HEK293 (cell line): ENCODE measurements around the gene POTEC.
"Not testable (repeated sequence)": the region's sequence is repeated elsewhere in the genome, so short reads cannot be mapped to it uniquely, and the experiment has no call there.

Experiments
- CTCF ChIA-PET: fragments of 350-600 bp; formaldehyde crosslinking; extraction: SDS; loops from one replicate; lab custom pipeline; 2021; ENCODE audit warnings: antibody characterized with exemption; lab: Yijun Ruan, JAX
- POLR2A ChIA-PET: fragments of 300-600 bp; formaldehyde crosslinking; extraction: SDS; loops from one replicate; lab custom pipeline; 2020; ENCODE audit warnings: antibody characterized with exemption, inconsistent platforms; lab: Yijun Ruan, JAX
- H3K27ac ChIP-seq: fragments of 200-500 bp; sonication (Bioruptor generic); 2 replicates; pipeline ENCODE4 v1.5.1; 2014; ENCODE audit warnings: low read depth, low read length, control low read depth, inconsistent platforms; ENCODE audit errors: extremely low read depth
- H3K36me3 ChIP-seq, 2 experiments: fragments of 200-500 bp in 1 of 2; sonication (Bioruptor generic) in 1 of 2; 1 replicate in 1 of 2; 2 replicates in 1 of 2; pipeline ENCODE4 v1.5.1; 2014 to 2017; ENCODE audit warnings: inconsistent platforms in 2 of 2, low read length in 2 of 2; ENCODE audit not compliant: control insufficient read depth in 2 of 2, insufficient read depth in 1 of 2
- H3K4me1 ChIP-seq: fragments of 200-500 bp; sonication (Bioruptor generic); 2 replicates; pipeline ENCODE4 v1.5.1; 2014; ENCODE audit warnings: mild to moderate bottlenecking, low read length, inconsistent platforms; ENCODE audit not compliant: control insufficient read depth, insufficient read depth
- H3K4me3 ChIP-seq: 2 replicates; pipeline ENCODE4 v1.5.1; 2011; ENCODE audit warnings: low read depth, mild to moderate bottlenecking, control low read depth, low read length, moderate library complexity
- H3K9me3 ChIP-seq: fragments of 200-500 bp; sonication (Bioruptor generic); 2 replicates; pipeline ENCODE4 v1.5.1; 2014; ENCODE audit warnings: low read depth, low read length, inconsistent platforms; ENCODE audit not compliant: control insufficient read depth, insufficient read depth
- ELK4 ChIP-seq: IDR thresholded peaks from 2 replicates; pipeline ENCODE4 v1.6.1; 2011; ENCODE audit warnings: mild to moderate bottlenecking, low read depth, low read length, borderline replicate concordance
- GLI2 ChIP-seq: fragments of 450-650 bp; formaldehyde crosslinking; IDR thresholded peaks from 2 replicates; pipeline ENCODE4; 2017; ENCODE audit warnings: missing biosample characterization, missing genetic modification characterization, low read depth, borderline replicate concordance
- OVOL3 ChIP-seq: fragments of 450-650 bp; formaldehyde crosslinking; IDR thresholded peaks from 2 replicates; pipeline ENCODE4 v1.5.1; 2016; ENCODE audit warnings: missing biosample characterization, missing genetic modification characterization
- REPIN1 ChIP-seq: fragments of 450-650 bp; formaldehyde crosslinking; IDR thresholded peaks from 2 replicates; pipeline ENCODE4 v1.5.1; 2017; ENCODE audit warnings: missing biosample characterization, missing genetic modification characterization, low read depth
- SP3 ChIP-seq: fragments of 450-650 bp; formaldehyde crosslinking; IDR thresholded peaks from 2 replicates; pipeline ENCODE4 v1.5.1; 2016; ENCODE audit warnings: missing biosample characterization, missing genetic modification characterization
- TRIM28 ChIP-seq: IDR thresholded peaks from 2 replicates; pipeline ENCODE4 v1.6.1; 2011; ENCODE audit warnings: low read length, control low read depth, borderline replicate concordance
- ZBTB1 ChIP-seq: fragments of 450-650 bp; formaldehyde crosslinking; IDR thresholded peaks from 2 replicates; pipeline ENCODE4 v1.5.1; 2016; ENCODE audit warnings: missing biosample characterization, missing genetic modification characterization
- ZNF121 ChIP-seq: fragments of 450-650 bp; formaldehyde crosslinking; IDR thresholded peaks from 2 replicates; pipeline ENCODE4 v1.5.1; 2016; ENCODE audit warnings: missing biosample characterization, missing genetic modification characterization
- ZNF202 ChIP-seq: fragments of 450-650 bp; formaldehyde crosslinking; IDR thresholded peaks from 2 replicates; pipeline ENCODE4 v1.5.1; 2016; ENCODE audit warnings: missing biosample characterization, missing genetic modification characterization, borderline replicate concordance
- ZNF211 ChIP-seq: fragments of 450-650 bp; formaldehyde crosslinking; IDR thresholded peaks from 2 replicates; pipeline ENCODE4 v1.5.1; 2016; ENCODE audit warnings: low read depth, missing biosample characterization, missing genetic modification characterization
- ZNF274 ChIP-seq, 2 experiments: fragments of 200-500 bp in 1 of 2; fragments of 450-650 bp in 1 of 2; sonication (Bioruptor generic) in 1 of 2; formaldehyde crosslinking in 1 of 2; IDR thresholded peaks; 2 replicates each; pipeline versions ENCODE4 v1.5.1 to v1.6.1; 2014 to 2016; ENCODE audit warnings: borderline replicate concordance in 1 of 2, inconsistent platforms in 1 of 2, low read length in 1 of 2, missing biosample characterization in 1 of 2, missing genetic modification characterization in 1 of 2
- ZNF280C ChIP-seq: fragments of 450-650 bp; formaldehyde crosslinking; IDR thresholded peaks from 2 replicates; pipeline ENCODE4 v1.5.1; 2016; ENCODE audit warnings: missing biosample characterization, missing genetic modification characterization
- ZNF585B ChIP-seq: fragments of 450-650 bp; formaldehyde crosslinking; IDR thresholded peaks from 2 replicates; pipeline ENCODE4 v1.5.1; 2016; ENCODE audit warnings: missing biosample characterization, missing genetic modification characterization
- ZSCAN16 ChIP-seq: fragments of 450-650 bp; formaldehyde crosslinking; IDR thresholded peaks from 2 replicates; pipeline ENCODE4 v1.5.1; 2016; ENCODE audit warnings: missing biosample characterization, missing genetic modification characterization
- TF ChIP-seq, protein P1 (sequence below): fragments of 450-650 bp; formaldehyde crosslinking; IDR thresholded peaks from 2 replicates; pipeline ENCODE4 v1.5.1; 2016; ENCODE audit warnings: missing biosample characterization, missing genetic modification characterization, borderline replicate concordance
- TF ChIP-seq, protein P2 (sequence below): fragments of 450-650 bp; IDR thresholded peaks from 2 replicates; pipeline ENCODE4 v1.5.1; 2018; ENCODE audit warnings: missing biosample characterization, mild to moderate bottlenecking, missing genetic modification characterization
- TF ChIP-seq, protein P3 (sequence below): fragments of 450-650 bp; formaldehyde crosslinking; optimal IDR thresholded peaks from 2 replicates; pipeline ENCODE3; 2016; ENCODE audit warnings: missing biosample characterization, mild to moderate bottlenecking, missing genetic modification characterization
- TF ChIP-seq, protein P4 (sequence below): fragments of 450-650 bp; formaldehyde crosslinking; conservative IDR thresholded peaks from 2 replicates; pipeline ENCODE4 v1.5.1; 2016; ENCODE audit warnings: low read depth, missing biosample characterization, missing genetic modification characterization

The POTEC gene

GRCh38 chr18:14543446-14543964 lies at the start of gene POTEC:
Gene POTEC, minus strand, starts transcription at chr18:14543600. Its CDS starts 454 bp downstream, at chr18:14543146.
- CTCF ChIA-PET, H3K36me3 ChIP-seq, H3K4me3 ChIP-seq, H3K4me1 ChIP-seq, H3K9me3 ChIP-seq, POLR2A ChIA-PET, H3K27ac ChIP-seq: not testable (repeated sequence)

DNA sequence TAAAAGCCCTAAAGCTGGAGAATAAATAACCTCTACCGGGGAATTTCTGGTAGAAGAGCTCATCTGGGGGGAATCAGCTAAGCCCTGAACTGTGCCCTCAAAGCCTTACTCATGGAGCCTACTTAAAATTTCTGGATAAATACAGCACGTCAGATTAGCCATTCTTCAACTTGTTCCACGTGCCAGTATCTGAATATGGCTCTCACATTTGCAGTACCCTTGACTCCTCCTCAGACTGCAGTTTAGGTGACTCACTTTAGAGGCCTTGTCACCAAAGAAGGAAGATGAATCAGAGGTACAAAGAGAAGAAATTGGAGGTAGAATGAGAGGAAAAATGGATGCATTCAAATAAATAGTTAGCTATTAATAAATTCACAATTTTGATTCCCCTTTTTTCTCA lies 34.6 kb upstream of the POTEC start:
- Histone ChIP-seq H3K9me3 (no peaks in the 10 kb centered on the region), H3K4me3 (no peak overlapping the region), H3K27ac (no peak overlapping the region), H3K36me3 (no peaks in the 10 kb centered on the region), H3K4me1 (no peaks in the 10 kb centered on the region)
- ChIA-PET CTCF (no interaction called here), POLR2A (no interaction called here)
- no peak for TF ChIP-seq ELK4
- TF ChIP-seq ZNF121 = no peak
- TF ChIP-seq GLI2 (tag by site-specific recombination) = no peak
- no peak for TF ChIP-seq ZSCAN16 (tag by site-specific recombination)
- no peak for TF ChIP-seq ZNF274 (IDR thresholded peaks at IDR 0.05; ENCODE audit: low read length)
- TF ChIP-seq ZNF274 (tag by site-specific recombination; IDR thresholded peaks at IDR 0.05; ENCODE audit: borderline replicate concordance) = no peak
- TF ChIP-seq ZBTB1 = no peak
- TF ChIP-seq TRIM28 = no peak
- TF ChIP-seq ZNF280C = no peak
- TF ChIP-seq REPIN1 = no peak
- TF ChIP-seq, protein P1, sequence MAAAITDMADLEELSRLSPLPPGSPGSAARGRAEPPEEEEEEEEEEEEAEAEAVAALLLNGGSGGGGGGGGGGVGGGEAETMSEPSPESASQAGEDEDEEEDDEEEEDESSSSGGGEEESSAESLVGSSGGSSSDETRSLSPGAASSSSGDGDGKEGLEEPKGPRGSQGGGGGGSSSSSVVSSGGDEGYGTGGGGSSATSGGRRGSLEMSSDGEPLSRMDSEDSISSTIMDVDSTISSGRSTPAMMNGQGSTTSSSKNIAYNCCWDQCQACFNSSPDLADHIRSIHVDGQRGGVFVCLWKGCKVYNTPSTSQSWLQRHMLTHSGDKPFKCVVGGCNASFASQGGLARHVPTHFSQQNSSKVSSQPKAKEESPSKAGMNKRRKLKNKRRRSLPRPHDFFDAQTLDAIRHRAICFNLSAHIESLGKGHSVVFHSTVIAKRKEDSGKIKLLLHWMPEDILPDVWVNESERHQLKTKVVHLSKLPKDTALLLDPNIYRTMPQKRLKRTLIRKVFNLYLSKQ (tag by site-specific recombination) = no peak
- TF ChIP-seq, protein P2, sequence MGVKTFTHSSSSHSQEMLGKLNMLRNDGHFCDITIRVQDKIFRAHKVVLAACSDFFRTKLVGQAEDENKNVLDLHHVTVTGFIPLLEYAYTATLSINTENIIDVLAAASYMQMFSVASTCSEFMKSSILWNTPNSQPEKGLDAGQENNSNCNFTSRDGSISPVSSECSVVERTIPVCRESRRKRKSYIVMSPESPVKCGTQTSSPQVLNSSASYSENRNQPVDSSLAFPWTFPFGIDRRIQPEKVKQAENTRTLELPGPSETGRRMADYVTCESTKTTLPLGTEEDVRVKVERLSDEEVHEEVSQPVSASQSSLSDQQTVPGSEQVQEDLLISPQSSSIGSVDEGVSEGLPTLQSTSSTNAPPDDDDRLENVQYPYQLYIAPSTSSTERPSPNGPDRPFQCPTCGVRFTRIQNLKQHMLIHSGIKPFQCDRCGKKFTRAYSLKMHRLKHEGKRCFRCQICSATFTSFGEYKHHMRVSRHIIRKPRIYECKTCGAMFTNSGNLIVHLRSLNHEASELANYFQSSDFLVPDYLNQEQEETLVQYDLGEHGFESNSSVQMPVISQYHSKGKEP = no peak
- no peak for TF ChIP-seq OVOL3 (tag by site-specific recombination)
- TF ChIP-seq SP3 (tag by site-specific recombination) = no peak
- TF ChIP-seq ZNF202 (tag by site-specific recombination) = no peak
- TF ChIP-seq ZNF211 (tag by site-specific recombination) = no peak
- no peak for TF ChIP-seq ZNF585B (tag by site-specific recombination)
- TF ChIP-seq, protein P3, sequence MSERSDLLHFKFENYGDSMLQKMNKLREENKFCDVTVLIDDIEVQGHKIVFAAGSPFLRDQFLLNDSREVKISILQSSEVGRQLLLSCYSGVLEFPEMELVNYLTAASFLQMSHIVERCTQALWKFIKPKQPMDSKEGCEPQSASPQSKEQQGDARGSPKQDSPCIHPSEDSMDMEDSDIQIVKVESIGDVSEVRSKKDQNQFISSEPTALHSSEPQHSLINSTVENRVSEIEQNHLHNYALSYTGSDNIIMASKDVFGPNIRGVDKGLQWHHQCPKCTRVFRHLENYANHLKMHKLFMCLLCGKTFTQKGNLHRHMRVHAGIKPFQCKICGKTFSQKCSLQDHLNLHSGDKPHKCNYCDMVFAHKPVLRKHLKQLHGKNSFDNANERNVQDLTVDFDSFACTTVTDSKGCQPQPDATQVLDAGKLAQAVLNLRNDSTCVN (tag by site-specific recombination) = no peak
- TF ChIP-seq, protein P4, sequence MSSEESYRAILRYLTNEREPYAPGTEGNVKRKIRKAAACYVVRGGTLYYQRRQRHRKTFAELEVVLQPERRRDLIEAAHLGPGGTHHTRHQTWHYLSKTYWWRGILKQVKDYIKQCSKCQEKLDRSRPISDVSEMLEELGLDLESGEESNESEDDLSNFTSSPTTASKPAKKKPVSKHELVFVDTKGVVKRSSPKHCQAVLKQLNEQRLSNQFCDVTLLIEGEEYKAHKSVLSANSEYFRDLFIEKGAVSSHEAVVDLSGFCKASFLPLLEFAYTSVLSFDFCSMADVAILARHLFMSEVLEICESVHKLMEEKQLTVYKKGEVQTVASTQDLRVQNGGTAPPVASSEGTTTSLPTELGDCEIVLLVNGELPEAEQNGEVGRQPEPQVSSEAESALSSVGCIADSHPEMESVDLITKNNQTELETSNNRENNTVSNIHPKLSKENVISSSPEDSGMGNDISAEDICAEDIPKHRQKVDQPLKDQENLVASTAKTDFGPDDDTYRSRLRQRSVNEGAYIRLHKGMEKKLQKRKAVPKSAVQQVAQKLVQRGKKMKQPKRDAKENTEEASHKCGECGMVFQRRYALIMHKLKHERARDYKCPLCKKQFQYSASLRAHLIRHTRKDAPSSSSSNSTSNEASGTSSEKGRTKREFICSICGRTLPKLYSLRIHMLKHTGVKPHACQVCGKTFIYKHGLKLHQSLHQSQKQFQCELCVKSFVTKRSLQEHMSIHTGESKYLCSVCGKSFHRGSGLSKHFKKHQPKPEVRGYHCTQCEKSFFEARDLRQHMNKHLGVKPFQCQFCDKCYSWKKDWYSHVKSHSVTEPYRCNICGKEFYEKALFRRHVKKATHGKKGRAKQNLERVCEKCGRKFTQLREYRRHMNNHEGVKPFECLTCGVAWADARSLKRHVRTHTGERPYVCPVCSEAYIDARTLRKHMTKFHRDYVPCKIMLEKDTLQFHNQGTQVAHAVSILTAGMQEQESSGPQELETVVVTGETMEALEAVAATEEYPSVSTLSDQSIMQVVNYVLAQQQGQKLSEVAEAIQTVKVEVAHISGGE = no peak

DNA sequence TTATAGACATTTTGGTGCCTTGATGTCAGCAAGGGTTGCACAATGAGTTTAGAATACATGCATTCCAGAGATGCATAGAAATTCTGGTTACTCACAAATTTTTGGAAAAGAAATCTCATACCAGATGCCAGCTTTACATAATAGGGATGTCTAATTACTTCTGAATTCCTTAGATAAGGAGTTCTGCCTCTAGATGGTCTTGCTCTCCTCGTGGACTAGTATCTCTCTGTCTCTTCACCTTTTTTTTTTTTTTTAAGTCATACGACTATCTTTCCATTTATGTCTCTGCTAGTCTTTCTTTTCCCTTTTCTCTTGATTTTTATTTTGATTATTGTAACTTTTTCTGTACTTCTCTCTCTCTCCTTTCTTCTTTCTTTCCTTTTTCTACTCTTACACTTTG lies 16.1 kb upstream of the POTEC start:
- POLR2A ChIA-PET, CTCF ChIA-PET, H3K4me3 ChIP-seq, H3K36me3 ChIP-seq, H3K27ac ChIP-seq, H3K4me1 ChIP-seq, H3K9me3 ChIP-seq: not testable (repeated sequence)
